T-helper 1 cell (primary cell): ENCODE results near the gene OTOGL.
"Not testable (repeated sequence)": the region's sequence is repeated elsewhere in the genome, so short reads cannot be mapped to it uniquely, and the experiment has no call there.

ENCODE experiments used
- DNase-seq, 5 donors: peaks; one replicate each; pipeline ENCODE4 v3.0.0-alpha.2; 2012 to 2020

The OTOGL gene

DNA sequence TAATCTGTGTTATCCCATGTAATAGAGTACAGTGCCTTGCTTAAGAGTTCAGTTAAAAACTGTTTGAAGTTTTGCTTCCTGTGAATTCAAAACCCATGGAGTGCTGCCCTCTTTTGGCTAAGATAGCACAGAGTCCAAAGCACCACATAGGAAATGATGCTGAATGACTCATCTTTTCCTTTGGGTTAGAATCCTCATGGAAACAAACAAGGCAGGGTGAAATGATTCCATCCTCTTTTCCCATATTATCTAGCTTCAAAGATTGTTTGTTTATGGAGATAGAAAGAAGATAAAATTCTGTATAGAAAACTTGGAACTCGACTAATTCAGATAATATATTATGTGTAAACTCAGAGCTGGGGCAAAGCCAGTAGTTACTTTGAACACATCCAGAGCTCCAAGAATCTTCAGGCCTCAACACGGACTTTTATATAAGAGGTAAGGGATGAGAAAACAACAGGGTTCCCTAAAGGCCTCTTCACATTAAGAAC is 87.4 kb downstream of the OTOGL start:
- DNase-seq, result peak in 3 of 5 donors; percentile 5 to 11 (median 10)

DNA sequence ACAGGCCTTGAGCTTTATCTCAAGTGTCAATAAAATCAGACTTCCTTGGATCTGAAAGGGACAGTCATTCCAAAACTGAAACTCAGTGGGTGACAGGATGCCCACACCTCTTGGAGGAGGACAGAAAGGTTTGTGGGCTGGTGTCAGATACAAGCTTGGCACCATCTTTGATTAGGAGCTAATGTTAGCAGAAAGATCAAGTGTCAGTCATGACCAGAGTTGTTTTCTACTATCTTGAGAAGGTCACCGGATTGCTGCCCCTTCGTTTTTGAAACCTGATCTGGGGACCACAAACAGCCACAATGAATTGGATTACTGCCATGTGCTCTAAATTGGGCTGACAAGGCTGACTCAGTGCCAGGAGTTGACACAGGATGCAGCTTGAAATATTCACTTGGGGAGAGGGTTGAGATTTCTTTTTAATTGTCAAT is 88.3 kb downstream of the OTOGL start:
- peak in 1 of 5 donors; percentile 34 for DNase-seq

DNA sequence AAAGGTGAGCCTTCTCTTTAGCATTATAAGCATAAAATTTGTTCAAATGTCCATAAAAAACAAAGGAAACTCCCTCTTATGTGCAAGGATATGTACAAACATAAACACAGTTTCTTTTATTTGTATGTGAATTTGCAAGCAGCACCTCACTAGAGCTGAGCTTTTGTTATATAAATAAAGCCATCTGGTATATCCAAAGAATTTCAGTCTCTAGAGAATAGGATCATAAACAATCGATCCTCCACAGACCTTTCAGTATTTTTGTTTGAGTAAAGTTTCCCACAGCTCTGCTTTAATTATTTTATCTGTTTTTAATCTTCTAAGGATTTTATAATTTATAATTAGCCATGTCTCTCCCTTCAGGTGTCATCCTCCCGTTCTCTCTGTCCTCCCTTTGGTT is 89.2 kb downstream of the OTOGL start:
- no peak for DNase-seq

DNA sequence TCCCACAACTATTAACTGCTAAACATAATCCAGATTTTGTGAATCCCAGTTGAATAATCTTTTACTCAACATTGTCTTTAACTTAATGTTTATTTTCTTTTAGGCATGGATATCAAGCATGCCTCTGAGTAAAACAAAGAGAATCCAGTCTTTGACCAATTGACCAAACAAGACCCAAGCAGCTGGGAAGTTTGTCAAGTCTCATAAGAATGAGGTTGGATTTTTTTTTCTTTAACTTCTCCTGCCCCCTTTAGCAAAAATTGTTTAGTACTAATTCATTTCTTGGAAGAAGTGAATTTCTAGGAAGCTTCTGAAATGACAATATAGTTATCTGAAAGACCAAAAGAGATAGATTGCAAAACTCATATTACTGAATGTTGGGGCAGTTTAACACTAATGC is 89.9 kb downstream of the OTOGL start:
- no peak for DNase-seq

- no peak for DNase-seq
These were observed 90.7 kb downstream of the OTOGL start for GRCh38 chr12:80190001-80190400.

DNA sequence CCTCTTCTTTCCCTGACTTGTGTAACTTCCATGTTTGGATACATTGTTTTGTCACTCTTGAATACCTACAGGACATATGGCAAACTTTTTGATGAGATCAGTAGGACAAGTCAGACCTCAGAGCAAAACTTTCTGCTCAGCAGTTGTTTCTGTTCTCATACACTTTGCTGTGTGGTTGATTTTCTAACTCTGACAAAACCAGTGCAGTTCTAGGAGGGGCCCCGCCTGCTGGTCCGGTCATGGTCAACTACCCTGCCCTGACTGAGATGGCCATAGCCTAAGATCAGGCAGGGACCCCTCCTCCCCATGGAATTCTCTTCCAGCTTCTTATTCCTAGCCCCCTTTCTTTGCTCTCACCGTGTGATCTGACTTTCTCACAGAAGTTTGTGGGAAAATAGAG is 92.8 kb downstream of the OTOGL start:
- DNase-seq, result no peak

GRCh38 chr12:80193865-80194264 is 94.5 kb downstream of the OTOGL start:
- DNase-seq, result no peak

DNA sequence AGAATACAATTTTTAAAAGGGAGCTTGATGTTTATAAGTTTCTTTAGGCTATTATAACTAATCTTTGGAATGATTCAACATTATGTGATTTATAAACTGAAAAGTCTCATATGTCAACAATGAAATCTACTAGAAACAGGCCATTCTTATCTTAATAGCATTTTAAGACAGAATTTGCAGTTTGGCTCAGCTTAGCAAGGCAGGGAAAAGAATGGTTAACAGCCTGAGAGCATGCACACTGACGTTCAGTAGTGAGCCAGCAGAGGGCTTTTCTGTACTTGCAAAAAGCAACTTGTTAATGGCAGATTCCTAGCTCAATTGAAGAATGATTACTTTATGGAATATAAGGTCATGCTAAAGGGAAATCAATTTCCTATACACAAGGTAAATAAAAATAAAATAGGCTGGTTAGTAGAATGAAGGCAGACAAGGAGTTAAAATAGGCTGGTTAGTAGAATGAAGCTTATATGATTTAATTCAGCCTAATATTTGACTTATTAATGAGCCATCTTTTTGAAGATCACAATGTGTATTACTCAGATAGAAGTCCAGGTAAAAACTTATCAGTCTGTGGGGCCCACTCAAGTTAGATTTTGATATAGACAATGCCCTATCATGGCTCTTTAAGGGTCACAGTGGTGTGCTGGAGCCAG is 95.9 kb downstream of the OTOGL start:
- no peak for DNase-seq

DNA sequence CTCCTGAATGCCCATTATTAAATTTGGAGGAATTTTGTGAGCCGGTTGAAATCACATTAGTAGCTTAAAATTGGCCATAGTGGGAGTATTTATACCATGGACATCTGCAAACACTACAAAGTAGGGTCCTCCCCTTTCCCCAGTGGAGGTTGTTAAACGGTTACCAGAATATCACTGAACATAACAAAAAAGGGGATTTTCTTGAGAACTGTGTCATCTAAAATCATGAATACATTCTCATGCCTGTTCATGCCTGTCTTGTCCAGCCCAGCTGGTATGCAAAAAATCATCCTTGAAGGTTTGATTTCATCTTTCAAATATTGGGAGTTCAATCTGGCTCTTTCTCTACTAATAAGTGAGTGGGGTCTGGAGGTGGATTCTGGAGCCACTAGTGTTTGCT is 96.4 kb downstream of the OTOGL start:
- no peak for DNase-seq

- DNase-seq, result no peak
These were observed 97.1 kb downstream of the OTOGL start for GRCh38 chr12:80196419-80196818.

- DNase-seq, result no peak
These were observed 99.5 kb downstream of the OTOGL start for GRCh38 chr12:80198782-80199337.

DNA sequence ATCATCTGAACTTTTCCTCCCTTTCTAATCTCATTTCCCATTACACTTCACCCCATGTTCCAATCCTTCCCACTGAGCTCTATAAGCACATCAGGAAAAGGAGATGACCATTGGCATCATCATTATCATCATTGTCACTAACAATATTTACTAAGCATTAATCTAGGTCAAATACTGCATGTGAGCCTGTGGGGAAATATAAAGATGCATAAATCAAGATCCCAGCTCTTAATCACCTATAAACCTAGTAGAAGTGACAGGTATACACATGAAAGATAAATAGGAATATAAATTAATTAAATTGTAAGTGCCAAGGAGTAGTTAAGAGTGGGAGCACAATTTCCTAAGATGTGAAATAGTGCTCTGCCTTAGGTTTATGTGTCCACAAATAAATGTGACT is 100.6 kb downstream of the OTOGL start:
- DNase-seq, result no peak

DNA sequence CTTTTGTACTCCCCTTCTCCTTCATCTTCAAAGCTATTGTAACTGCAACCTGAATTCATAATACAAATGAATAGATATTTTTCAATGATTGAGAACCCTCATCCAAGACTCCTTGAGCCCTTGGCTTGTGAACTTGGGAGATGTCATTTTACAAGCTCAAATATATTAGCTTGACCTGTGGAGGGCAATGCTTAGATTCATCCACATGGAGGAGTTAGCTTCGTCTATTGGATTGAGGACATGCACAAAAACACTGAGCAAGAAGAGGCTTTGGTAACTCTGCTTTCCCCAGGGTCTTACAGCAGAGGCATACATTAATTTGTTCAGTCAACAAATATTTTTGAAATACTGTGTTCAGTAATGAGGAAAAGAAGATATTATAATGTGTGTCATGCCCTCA is 101.1 kb downstream of the OTOGL start:
- no peak for DNase-seq

GRCh38 chr12:80201908-80202307 is 102.6 kb downstream of the OTOGL start:
- DNase-seq, result no peak

DNA sequence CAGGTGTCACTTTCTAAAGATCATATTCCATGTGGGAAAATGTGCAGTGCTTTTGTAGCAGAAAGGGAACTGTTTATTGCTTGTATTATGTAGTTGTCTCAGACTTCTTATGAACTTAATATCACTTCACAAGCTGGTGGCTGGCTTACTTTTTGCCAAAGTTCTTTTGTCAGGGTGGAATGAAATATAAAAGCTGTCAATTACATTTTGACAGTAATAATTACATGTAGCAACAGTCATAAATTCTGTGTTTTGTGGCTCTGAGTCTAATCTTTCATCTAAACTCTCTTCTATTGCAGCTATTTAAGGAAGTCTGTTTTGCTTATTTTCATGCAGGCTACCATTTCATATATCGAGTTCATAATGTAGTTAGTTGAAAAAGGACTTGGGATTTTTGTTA is 106.6 kb downstream of the OTOGL start:
- DNase-seq, result no peak

GRCh38 chr12:80208071-80208470 is 108.7 kb downstream of the OTOGL start:
- no peak for DNase-seq

GRCh38 chr12:80211671-80212070 is 112.3 kb downstream of the OTOGL start:
- DNase-seq, result no peak

DNA sequence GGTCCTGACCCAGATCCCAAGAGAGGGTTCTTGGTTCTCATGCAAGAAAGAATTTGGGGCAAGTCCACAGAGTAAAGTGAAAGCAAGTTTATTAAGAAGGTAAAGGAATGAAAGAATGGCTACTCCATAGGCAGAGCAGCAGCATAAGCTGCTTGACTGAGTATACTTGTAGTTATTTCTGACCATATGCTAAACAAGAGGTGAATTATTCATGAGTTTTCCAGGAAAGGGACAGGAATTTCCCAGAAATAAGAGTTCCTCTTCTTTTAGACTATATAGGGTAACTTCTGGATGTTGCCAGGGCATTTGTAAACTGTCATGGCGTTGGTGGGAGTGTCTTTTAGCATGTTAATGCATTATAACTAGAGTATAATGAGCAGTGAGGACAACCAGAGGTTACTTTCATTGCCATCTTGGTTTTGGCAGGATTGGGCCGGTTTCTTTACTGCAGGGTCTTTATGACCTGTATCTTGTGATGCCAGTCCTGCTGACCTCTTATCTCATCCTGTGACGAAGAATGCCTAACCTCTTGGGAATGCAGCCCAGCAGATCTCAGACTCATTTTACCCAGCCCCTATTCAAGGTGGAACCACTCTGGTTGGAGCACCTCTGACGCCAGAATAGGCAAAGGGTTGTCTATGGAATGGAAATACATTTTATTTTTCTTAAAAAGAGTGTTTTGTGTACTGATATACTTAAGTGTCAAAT is 113.8 kb downstream of the OTOGL start:
- no peak for DNase-seq

DNA sequence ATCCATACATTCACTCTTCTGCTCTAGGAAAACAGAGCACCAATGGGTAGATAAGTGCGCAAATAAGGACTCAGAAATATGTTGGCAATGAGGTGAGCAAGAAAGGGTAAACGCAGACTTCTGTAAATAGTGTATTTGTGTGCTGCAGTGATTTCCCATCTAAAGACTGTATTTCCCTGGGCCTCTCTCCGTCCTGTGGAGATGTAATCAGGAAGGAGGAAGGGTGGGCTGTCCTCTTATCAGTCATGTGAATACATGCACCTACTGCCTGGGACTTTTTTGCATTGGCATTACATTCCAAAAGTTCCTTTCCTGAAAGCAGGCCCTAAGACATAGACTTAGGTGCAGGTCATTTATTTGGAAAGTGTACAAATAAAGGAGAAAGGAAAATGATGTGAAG is 114.5 kb downstream of the OTOGL start:
- no peak for DNase-seq

DNA sequence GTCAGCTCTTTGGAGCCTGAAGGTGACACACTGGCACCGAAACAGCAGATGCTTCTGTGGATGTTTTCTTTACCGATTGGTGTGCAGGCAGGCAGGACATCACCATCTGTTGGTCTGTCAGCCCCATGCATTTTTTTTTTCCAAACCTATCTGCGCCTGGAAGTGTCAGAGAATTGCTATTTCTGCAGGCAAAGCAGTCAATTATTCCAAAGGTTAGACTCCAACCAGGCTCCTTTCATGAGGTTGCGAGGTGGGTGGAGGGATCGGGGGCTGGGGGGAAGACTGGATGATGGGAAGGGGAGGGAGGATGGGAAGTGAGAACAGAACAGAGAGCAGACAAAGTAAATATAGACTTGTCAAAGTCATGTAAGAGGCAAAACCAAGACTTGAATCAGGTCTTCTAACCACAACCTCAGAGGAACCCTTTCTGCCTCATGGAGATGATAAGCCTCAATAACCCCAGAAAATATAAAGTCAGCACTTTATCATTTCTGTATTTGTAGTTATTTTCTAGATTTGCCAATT is 117.7 kb downstream of the OTOGL start:
- no peak for DNase-seq

- DNase-seq, result not testable (repeated sequence)
These were observed 119.6 kb downstream of the OTOGL start for GRCh38 chr12:80218925-80219324.

- no peak for DNase-seq
These were observed 120.0 kb downstream of the OTOGL start for GRCh38 chr12:80219345-80219744.

- no peak for DNase-seq
These were observed 122.9 kb downstream of the OTOGL start for GRCh38 chr12:80222261-80222660.

DNA sequence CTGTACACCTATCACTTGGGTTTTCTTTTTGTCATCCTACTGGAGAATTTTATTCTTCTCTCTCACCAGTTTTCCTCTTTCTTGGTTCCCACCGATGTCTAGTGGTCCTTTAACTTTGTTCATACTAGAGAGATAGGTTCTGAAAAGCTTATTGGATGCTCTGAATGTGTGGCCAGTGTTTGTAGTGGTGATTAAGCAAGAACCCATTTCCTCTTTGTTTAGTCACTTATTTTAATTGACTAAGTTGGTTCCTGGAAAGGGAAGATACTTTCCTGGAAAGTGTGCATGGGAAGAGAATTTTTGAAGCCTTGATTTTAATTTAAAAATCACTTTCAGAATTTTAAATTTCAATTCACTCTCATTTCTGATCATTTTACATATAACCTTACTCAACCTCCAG is 127.2 kb downstream of the OTOGL start:
- no peak for DNase-seq
